Breast epithelium (tissue), 3 donors: ENCODE data around the gene MPPED1.

Source experiments
- CTCF ChIP-seq, 3 donors: fragments of 450-650 bp; IDR thresholded peaks; one replicate each; pipeline ENCODE4 v1.5.1; 2016 to 2017; ENCODE audit warnings: antibody characterized with exemption in 3 of 3, mild to moderate bottlenecking in 3 of 3, moderate library complexity in 3 of 3
- POLR2A ChIP-seq: fragments of 450-650 bp; IDR thresholded peaks from one replicate; pipeline ENCODE4 v1.6.1; 2016; ENCODE audit warnings: antibody characterized with exemption, mild to moderate bottlenecking, moderate library complexity
- POLR2AphosphoS5 ChIP-seq, 3 donors: sonication (generic); formaldehyde crosslinking; IDR thresholded peaks; one replicate each; pipeline ENCODE4 v1.6.1; 2017; ENCODE audit warnings: antibody characterized with exemption in 3 of 3

GRCh38 chr22:43488937-43489336, 77.1 kb downstream of the MPPED1 start:
- TF ChIP-seq CTCF (IDR thresholded peaks at IDR 0.05) (no peak), POLR2AphosphoS5 (IDR thresholded peaks at IDR 0.05) (no peak), POLR2A (no peak)
